ENCODE data around the gene UNG.

Gene UNG

DNA sequence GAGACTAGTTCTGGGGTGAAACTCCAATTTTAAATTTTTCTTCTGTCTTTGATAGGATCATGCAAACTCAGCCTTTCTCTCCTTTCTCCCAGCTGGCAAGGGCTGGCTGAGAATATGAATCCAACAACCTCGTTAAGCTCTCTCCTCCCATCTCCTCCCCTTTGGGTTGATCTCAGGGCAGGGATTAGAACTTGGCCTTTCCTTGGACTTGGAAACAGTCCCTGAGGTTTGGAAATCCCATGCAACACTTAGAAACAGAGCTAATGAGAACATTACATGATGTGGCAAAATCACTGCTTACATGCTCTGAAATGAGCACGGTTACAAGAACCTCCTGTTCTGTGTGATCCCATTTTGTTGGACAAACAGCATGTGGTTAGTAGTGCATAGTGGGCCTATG lies 50.6 kb downstream of the UNG start:
- no peak overlapping the region for H3K27ac ChIP-seq (ENCODE audit: low read length)
- H3K9me3 ChIP-seq (ENCODE audit: control insufficient read depth, low read depth, low read length), result no peaks in the 10 kb centered on the region
- H3K4me1 ChIP-seq (ENCODE audit: control insufficient read depth, low read depth, low read length), result no peaks in the 10 kb centered on the region
- H3K27me3 ChIP-seq (ENCODE audit: control insufficient read depth, insufficient read depth, low read length), result no peaks in the 10 kb centered on the region
- no peak overlapping the region for H3K4me3 ChIP-seq (ENCODE audit: low read length)
- H3K9ac ChIP-seq (ENCODE audit: low read length), result no peak overlapping the region
- H3K36me3 ChIP-seq (ENCODE audit: control insufficient read depth, low read depth, low read length), result no peaks in the 10 kb centered on the region

DNA sequence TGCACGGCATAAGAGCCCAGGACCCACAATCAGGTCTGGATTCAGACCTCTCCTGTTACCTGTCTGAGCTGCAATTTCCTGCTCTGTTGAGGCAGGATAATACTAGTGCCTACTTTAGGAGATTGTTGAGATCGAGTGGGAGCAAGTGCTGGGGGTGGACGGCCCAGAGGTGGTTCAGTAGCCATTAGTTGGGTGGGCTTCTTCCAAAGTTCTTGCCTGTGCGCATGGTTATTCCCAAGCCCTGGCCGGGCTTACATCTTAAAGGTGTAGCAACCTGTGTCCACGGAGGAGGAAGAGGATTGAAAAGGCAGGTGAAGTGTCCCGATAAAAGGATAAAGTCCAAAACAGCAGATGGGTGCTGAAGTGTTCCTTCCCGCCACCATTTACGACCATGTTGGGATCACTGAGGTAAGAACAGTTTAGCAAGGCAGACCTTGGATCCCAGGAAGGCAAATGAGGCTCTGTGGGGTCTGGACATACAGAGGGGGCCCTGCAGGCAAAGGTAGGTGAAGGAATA lies 52.8 kb downstream of the UNG start:
- no peak overlapping the region for H3K4me3 ChIP-seq (ENCODE audit: low read length)
- H3K27ac ChIP-seq (ENCODE audit: low read length), result no peak overlapping the region
- H3K4me1 ChIP-seq (ENCODE audit: control insufficient read depth, low read depth, low read length), result peaks cover 2% of the 10 kb centered on the region
- no peaks in the 10 kb centered on the region for H3K36me3 ChIP-seq (ENCODE audit: control insufficient read depth, low read depth, low read length)
- no peak overlapping the region for H3K9ac ChIP-seq (ENCODE audit: low read length)
- peaks cover 12% of the 10 kb centered on the region for H3K27me3 ChIP-seq (ENCODE audit: control insufficient read depth, insufficient read depth, low read length)
- H3K9me3 ChIP-seq (ENCODE audit: control insufficient read depth, low read depth, low read length), result no peaks in the 10 kb centered on the region

DNA sequence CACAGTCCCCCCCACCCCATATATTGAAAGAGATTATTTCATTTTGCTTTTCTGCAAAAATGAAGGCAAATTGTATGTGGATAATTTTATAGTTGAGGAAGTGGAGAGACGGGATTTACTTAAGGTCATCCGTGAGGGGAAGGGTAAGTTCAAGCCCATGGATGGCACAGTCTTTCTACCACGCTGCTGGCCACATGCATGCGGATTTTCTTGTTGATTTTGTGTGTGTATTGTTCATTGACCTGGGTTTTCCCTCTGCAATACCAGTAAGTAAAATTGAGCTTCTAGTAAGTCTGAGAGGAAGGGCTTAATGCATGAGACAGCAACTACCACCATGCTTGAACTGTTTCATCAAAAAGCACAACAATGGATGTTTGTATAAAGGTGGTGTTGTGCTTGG lies 54.1 kb downstream of the UNG start:
- no peak overlapping the region for H3K27ac ChIP-seq (ENCODE audit: low read length)
- no peak overlapping the region for H3K9ac ChIP-seq (ENCODE audit: low read length)
- H3K9me3 ChIP-seq (ENCODE audit: control insufficient read depth, low read depth, low read length), result no peaks in the 10 kb centered on the region
- H3K27me3 ChIP-seq (ENCODE audit: control insufficient read depth, insufficient read depth, low read length), result peaks cover 12% of the 10 kb centered on the region
- H3K4me3 ChIP-seq (ENCODE audit: low read length), result no peak overlapping the region
- peaks cover 6% of the 10 kb centered on the region for H3K4me1 ChIP-seq (ENCODE audit: control insufficient read depth, low read depth, low read length)
- H3K36me3 ChIP-seq (ENCODE audit: control insufficient read depth, low read depth, low read length), result no peaks in the 10 kb centered on the region

GRCh38 chr12:109153821-109154441 lies 56.5 kb downstream of the UNG start:
- Histone ChIP-seq H3K9ac (ENCODE audit: low read length) (no peak overlapping the region), H3K27ac (ENCODE audit: low read length) (no peak overlapping the region), H3K27me3 (ENCODE audit: control insufficient read depth, insufficient read depth, low read length) (peaks cover 12% of the 10 kb centered on the region), H3K9me3 (ENCODE audit: control insufficient read depth, low read depth, low read length) (no peaks in the 10 kb centered on the region), H3K36me3 (ENCODE audit: control insufficient read depth, low read depth, low read length) (no peaks in the 10 kb centered on the region), H3K4me1 (ENCODE audit: control insufficient read depth, low read depth, low read length) (peaks cover 6% of the 10 kb centered on the region), H3K4me3 (ENCODE audit: low read length) (peak overlapping the region; percentile 63)

- Histone ChIP-seq H3K4me1 (ENCODE audit: control insufficient read depth, low read depth, low read length) (peaks cover 6% of the 10 kb centered on the region), H3K36me3 (ENCODE audit: control insufficient read depth, low read depth, low read length) (no peaks in the 10 kb centered on the region), H3K27me3 (ENCODE audit: control insufficient read depth, insufficient read depth, low read length) (peaks cover 12% of the 10 kb centered on the region), H3K9me3 (ENCODE audit: control insufficient read depth, low read depth, low read length) (no peaks in the 10 kb centered on the region), H3K4me3 (ENCODE audit: low read length) (peak overlapping the region; percentile 96), H3K9ac (ENCODE audit: low read length) (peak overlapping the region; percentile 81), H3K27ac (ENCODE audit: low read length) (peak overlapping the region; percentile 60)
Measured at GRCh38 chr12:109154451-109155438, 57.3 kb downstream of the UNG start.

DNA sequence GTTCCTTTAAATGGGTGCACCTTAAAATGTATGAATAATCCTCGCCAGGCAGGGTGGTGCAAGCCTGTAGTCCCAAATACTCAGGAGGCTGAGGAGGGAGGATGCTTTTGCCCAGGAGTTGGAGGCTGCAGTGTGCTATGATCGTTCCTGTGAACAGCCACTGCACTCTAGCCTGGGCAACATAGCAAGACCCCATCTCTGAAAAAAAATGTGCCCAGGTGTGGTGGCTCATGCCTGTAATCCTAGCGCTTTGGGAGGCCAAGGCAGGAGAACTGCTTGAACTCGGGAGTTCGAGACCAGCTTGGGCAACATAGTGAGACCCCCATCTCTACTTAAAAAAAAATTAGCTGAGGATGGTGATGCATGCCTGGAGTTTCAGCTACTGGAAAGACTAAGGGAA lies 58.6 kb downstream of the UNG start:
- Histone ChIP-seq H3K9me3 (ENCODE audit: control insufficient read depth, low read depth, low read length) (no peaks in the 10 kb centered on the region), H3K9ac (ENCODE audit: low read length) (no peak overlapping the region), H3K27me3 (ENCODE audit: control insufficient read depth, insufficient read depth, low read length) (peaks cover 12% of the 10 kb centered on the region), H3K27ac (ENCODE audit: low read length) (no peak overlapping the region), H3K36me3 (ENCODE audit: control insufficient read depth, low read depth, low read length) (no peaks in the 10 kb centered on the region), H3K4me1 (ENCODE audit: control insufficient read depth, low read depth, low read length) (peaks cover 6% of the 10 kb centered on the region), H3K4me3 (ENCODE audit: low read length) (no peak overlapping the region)

- no peak overlapping the region for H3K4me3 ChIP-seq (ENCODE audit: low read length)
- H3K27me3 ChIP-seq (ENCODE audit: control insufficient read depth, insufficient read depth, low read length), result peaks cover 12% of the 10 kb centered on the region
- no peaks in the 10 kb centered on the region for H3K9me3 ChIP-seq (ENCODE audit: control insufficient read depth, low read depth, low read length)
- no peak overlapping the region for H3K9ac ChIP-seq (ENCODE audit: low read length)
- no peaks in the 10 kb centered on the region for H3K36me3 ChIP-seq (ENCODE audit: control insufficient read depth, low read depth, low read length)
- no peak overlapping the region for H3K27ac ChIP-seq (ENCODE audit: low read length)
- H3K4me1 ChIP-seq (ENCODE audit: control insufficient read depth, low read depth, low read length), result peaks cover 6% of the 10 kb centered on the region
Measured at GRCh38 chr12:109156586-109156985, 59.2 kb downstream of the UNG start.

DNA sequence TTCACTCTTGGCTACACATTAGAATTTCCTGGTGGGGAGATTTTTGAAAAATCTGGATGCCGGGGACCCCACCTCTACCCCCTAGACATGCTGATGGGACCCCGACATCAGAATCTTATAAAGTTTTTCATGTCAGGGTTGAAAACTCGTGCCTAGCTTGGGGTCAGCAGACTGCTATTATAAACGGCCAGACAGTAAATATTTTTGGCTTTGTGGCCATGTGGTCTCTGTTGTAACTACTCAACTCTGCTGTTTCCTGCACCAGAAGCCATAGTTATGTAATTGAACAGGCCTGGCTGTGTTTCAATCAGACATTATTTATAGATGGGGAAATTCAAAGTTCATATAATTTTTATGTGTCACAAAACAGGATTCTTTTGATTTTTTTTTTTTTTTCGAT lies 60.6 kb downstream of the UNG start:
- Histone ChIP-seq H3K9me3 (ENCODE audit: control insufficient read depth, low read depth, low read length) (no peaks in the 10 kb centered on the region), H3K4me3 (ENCODE audit: low read length) (no peak overlapping the region), H3K27me3 (ENCODE audit: control insufficient read depth, insufficient read depth, low read length) (peaks cover 12% of the 10 kb centered on the region)

GRCh38 chr12:109160433-109160832 lies 63.0 kb downstream of the UNG start:
- Histone ChIP-seq H3K9me3 (ENCODE audit: control insufficient read depth, low read depth, low read length) (no peaks in the 10 kb centered on the region), H3K36me3 (ENCODE audit: control insufficient read depth, low read depth, low read length) (no peaks in the 10 kb centered on the region), H3K27ac (ENCODE audit: low read length) (no peak overlapping the region), H3K4me3 (ENCODE audit: low read length) (no peak overlapping the region), H3K9ac (ENCODE audit: low read length) (no peak overlapping the region), H3K27me3 (ENCODE audit: control insufficient read depth, insufficient read depth, low read length) (no peaks in the 10 kb centered on the region), H3K4me1 (ENCODE audit: control insufficient read depth, low read depth, low read length) (peaks cover 2% of the 10 kb centered on the region)

More for the DNA sequence above, 60.6 kb downstream of the UNG start:
- Histone ChIP-seq H3K36me3 (ENCODE audit: control insufficient read depth, low read depth, low read length) (no peaks in the 10 kb centered on the region), H3K4me1 (ENCODE audit: control insufficient read depth, low read depth, low read length) (peaks cover 6% of the 10 kb centered on the region), H3K9ac (ENCODE audit: low read length) (no peak overlapping the region), H3K27ac (ENCODE audit: low read length) (no peak overlapping the region)

All from iPS-18a (cell line).